NB4 (cell line): ENCODE data around the gene LPAR3.

Experiments
- CTCF ChIP-seq: IDR thresholded peaks from one replicate; pipeline ENCODE4 v1.5.1; 2012; ENCODE audit warnings: low read depth, low read length
- MYC ChIP-seq: IDR thresholded peaks from 2 replicates; pipeline ENCODE4 v1.6.1; 2011; ENCODE audit warnings: low read depth, low read length
- POLR2A ChIP-seq: IDR thresholded peaks from 2 replicates; pipeline ENCODE4 v1.6.1; 2011; ENCODE audit warnings: mild to moderate bottlenecking; ENCODE audit not compliant: insufficient read length; ENCODE audit errors: extremely low read depth

DNA sequence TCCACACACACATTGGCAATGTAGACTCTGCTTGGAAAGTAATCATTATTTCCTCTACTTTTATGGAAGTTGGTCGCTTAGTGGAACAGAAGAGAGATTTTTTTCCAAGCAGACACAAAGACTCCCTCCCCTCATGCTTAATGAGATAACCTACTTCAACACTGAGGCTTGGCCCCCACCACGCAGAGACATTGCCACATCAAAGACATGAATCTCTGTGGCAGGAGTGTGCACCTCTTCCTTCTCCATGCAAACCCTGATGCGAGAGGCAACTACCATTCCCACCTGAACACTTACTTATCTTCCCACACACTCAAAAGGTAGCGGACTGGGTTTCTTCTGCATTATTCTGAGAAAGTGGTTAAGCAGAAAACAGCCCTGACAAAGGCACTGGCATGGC lies 37.3 kb upstream of the LPAR3 start:
- TF ChIP-seq CTCF (no peak), POLR2A (no peak), MYC (no peak)
